Fibroblast of lung (primary cell): ENCODE results near the gene ZNF189. TPM values are rescaled to one million over a fixed set of nuclear protein-coding genes. Genes with fewer than 3 reads are reported as not detected.
A peak's percentile ranks its signal among the peaks of the same experiment; 100 is the strongest.

Source experiments
- DNase-seq, 2 donors: peaks; one replicate each; pipeline versions ENCODE4 v3.0.0 to v3.0.0-alpha.2; 2010; ENCODE audit warnings: low read depth in 2 of 2
- H2AFZ ChIP-seq: 2 replicates; pipeline ENCODE4 v1.5.1; 2012; ENCODE audit warnings: low read length, control low read depth, inconsistent platforms
- H3K27ac ChIP-seq: 2 replicates; pipeline ENCODE4 v1.5.1; 2011; ENCODE audit warnings: low read length, control low read depth; ENCODE audit not compliant: insufficient read depth
- H3K27me3 ChIP-seq: 2 replicates; pipeline ENCODE4 v1.5.1; 2011; ENCODE audit warnings: mild to moderate bottlenecking, low read length; ENCODE audit not compliant: control insufficient read depth, insufficient read depth
- H3K36me3 ChIP-seq: 2 replicates; pipeline ENCODE4 v1.5.1; 2011; ENCODE audit warnings: low read length; ENCODE audit not compliant: control insufficient read depth, insufficient read depth
- H3K4me1 ChIP-seq: 2 replicates; pipeline ENCODE4 v1.5.1; 2011; ENCODE audit warnings: low read length; ENCODE audit not compliant: control insufficient read depth, insufficient read depth; ENCODE audit errors: extremely low read depth
- H3K4me2 ChIP-seq: 2 replicates; pipeline ENCODE4 v1.5.1; 2011; ENCODE audit warnings: low read length, control low read depth; ENCODE audit not compliant: insufficient read depth; ENCODE audit errors: extremely low read depth
- H3K4me3 ChIP-seq, 4 experiments: fragments of 200-600 bp in 1 of 4; sonication (generic) in 1 of 4; replicated peaks in 1 of 4; 2 replicates each; pipeline ENCODE4 v1.5.1; 2011 to 2016; ENCODE audit warnings: low read length in 4 of 4, low read depth in 3 of 4, mild to moderate bottlenecking in 3 of 4, control low read depth in 2 of 4, inconsistent platforms in 1 of 4, mixed read lengths in 1 of 4; ENCODE audit not compliant: insufficient read depth in 1 of 4; ENCODE audit errors: control extremely low read depth in 1 of 4
- H3K79me2 ChIP-seq: 2 replicates; pipeline ENCODE4 v1.5.1; 2012; ENCODE audit warnings: mild to moderate bottlenecking, low read length, inconsistent platforms; ENCODE audit not compliant: control insufficient read depth, insufficient read depth
- H3K9ac ChIP-seq: 2 replicates; pipeline ENCODE4 v1.5.1; 2011; ENCODE audit warnings: mild to moderate bottlenecking, low read length, control low read depth; ENCODE audit not compliant: insufficient read depth
- H3K9me3 ChIP-seq: 2 replicates; pipeline ENCODE4 v1.5.1; 2012; ENCODE audit warnings: low read depth, low read length; ENCODE audit not compliant: control insufficient read depth, insufficient read depth
- H4K20me1 ChIP-seq: 2 replicates; pipeline ENCODE4 v1.5.1; 2011; ENCODE audit warnings: low read length; ENCODE audit not compliant: control insufficient read depth, insufficient read depth; ENCODE audit errors: extremely low read depth
- EZH2 ChIP-seq: IDR thresholded peaks from 2 replicates; pipeline ENCODE4 v1.5.1; 2012; ENCODE audit warnings: low read length, control low read depth, mild to moderate bottlenecking; ENCODE audit errors: missing control alignments
- polyA plus RNA-seq, 2 donors: library from polyadenylated mRNA; depleted of rRNA in 1 of 2; stranded (reverse) in 1 of 2; unstranded in 1 of 2; fragments of >200 nt; gene quantifications; 2 replicates each; pipeline ENCODE4 v1.2.1, GENCODE V29; 2011 to 2012; ENCODE audit warnings: missing spikeins in 1 of 2
- total RNA-seq: library from RNA; depleted of rRNA; stranded (reverse); fragments of >200 nt; gene quantifications from 2 replicates; pipeline ENCODE4 v1.2.1, GENCODE V29; 2014
- TF ChIP-seq, protein P1 (sequence below), 2 donors: IDR thresholded peaks in 1 of 2; conservative IDR thresholded peaks in 1 of 2; 1 replicate in 1 of 2; 2 replicates in 1 of 2; pipeline ENCODE4 v1.5.1; 2011 to 2012; ENCODE audit warnings: low read length in 2 of 2, control low read depth in 1 of 2, inconsistent platforms in 1 of 2, low read depth in 1 of 2, mild to moderate bottlenecking in 1 of 2

Gene ZNF189
- total and polyA plus RNA-seq, 2 donors (not counting 1 experiment from before 2014, with no cell fraction given) = 8.7 to 21.8 TPM

DNA sequence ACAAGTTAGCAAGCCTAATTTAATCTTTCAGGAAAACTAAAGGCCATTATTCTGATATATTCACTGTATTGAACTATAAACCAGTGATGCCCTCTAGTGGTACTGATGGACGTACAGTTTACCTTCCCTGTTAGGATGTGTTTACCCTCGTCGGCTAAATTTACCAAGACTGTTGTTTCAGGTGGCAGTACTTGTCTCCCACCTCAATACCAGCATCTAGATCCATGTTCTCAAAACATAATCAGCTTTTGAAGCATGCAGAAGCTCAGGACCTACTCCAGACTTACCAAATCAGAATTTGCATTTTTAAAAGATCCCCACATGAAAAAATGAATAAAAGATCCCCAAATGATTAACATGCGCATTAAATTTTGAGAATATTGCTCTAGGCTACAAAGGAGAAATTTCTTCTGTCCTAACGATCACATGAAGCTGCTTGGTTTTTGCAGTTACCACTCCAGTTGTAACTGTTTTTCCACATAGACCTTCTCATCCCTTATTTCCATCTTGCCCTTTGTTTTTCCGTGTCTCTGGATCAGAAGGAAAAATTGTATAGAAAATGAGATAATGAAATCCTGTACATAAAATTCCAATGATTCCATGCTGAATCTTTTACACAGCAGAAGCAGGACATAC is 10.7 kb upstream of the ZNF189 start:
- Histone ChIP-seq H3K27ac (no peak overlapping the region), H4K20me1 (no peaks in the 10 kb centered on the region), H3K79me2 (peaks cover 15% of the 10 kb centered on the region), H3K27me3 (no peaks in the 10 kb centered on the region), H3K9ac (no peak overlapping the region), H3K9me3 (no peaks in the 10 kb centered on the region), H3K4me1 (no peaks in the 10 kb centered on the region), H3K4me2 (no peak overlapping the region), H3K4me3 (no peak overlapping the region), H2AFZ (no peak overlapping the region), H3K36me3 (no peaks in the 10 kb centered on the region)
- peak; percentile 46 to 53 for DNase-seq
- no peak for TF ChIP-seq EZH2
- TF ChIP-seq, protein P1, sequence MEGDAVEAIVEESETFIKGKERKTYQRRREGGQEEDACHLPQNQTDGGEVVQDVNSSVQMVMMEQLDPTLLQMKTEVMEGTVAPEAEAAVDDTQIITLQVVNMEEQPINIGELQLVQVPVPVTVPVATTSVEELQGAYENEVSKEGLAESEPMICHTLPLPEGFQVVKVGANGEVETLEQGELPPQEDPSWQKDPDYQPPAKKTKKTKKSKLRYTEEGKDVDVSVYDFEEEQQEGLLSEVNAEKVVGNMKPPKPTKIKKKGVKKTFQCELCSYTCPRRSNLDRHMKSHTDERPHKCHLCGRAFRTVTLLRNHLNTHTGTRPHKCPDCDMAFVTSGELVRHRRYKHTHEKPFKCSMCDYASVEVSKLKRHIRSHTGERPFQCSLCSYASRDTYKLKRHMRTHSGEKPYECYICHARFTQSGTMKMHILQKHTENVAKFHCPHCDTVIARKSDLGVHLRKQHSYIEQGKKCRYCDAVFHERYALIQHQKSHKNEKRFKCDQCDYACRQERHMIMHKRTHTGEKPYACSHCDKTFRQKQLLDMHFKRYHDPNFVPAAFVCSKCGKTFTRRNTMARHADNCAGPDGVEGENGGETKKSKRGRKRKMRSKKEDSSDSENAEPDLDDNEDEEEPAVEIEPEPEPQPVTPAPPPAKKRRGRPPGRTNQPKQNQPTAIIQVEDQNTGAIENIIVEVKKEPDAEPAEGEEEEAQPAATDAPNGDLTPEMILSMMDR (conservative IDR thresholded peaks at IDR 0.05 in 1 of 2, IDR thresholded peaks at IDR 0.05 in 1 of 2; ENCODE audit: low read depth in 1 of 2, low read length in 2 of 2) = peak; percentile 50 to 68

DNA sequence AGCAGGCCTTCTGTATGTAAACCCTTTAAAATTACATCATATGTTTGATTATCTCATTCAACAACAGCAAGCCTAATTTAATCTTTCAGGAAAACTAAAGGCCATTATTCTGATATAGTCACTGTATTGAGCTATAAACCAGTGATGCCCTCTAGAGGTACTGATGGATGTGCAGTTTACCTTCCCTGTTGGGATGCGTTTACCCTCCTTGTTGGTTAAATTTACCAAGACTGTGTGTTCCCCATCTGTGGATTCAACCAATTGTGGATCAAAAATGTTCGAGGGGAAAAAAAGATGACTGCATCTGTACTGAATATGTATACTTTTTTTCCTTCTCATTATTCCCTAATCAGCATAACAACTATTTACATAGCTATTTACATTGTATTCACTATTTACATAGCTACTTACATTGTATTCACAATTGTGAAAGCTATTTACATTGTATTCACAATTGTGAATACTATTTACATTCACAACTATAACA is 10.1 kb upstream of the ZNF189 start:
- no peak overlapping the region for H3K4me3 ChIP-seq
- TF ChIP-seq, protein P1 (conservative IDR thresholded peaks at IDR 0.05 in 1 of 2, IDR thresholded peaks at IDR 0.05 in 1 of 2; ENCODE audit: low read depth in 1 of 2, low read length in 2 of 2) = peak; percentile 15 to 42
- no peak for TF ChIP-seq EZH2
- H3K9me3 ChIP-seq = no peaks in the 10 kb centered on the region
- peaks cover 18% of the 10 kb centered on the region for H3K79me2 ChIP-seq
- no peaks in the 10 kb centered on the region for H3K4me1 ChIP-seq
- H3K27me3 ChIP-seq = no peaks in the 10 kb centered on the region
- no peaks in the 10 kb centered on the region for H4K20me1 ChIP-seq
- H3K9ac ChIP-seq = no peak overlapping the region
- no peaks in the 10 kb centered on the region for H3K36me3 ChIP-seq
- H3K4me2 ChIP-seq = no peak overlapping the region
- H2AFZ ChIP-seq = no peak overlapping the region
- DNase-seq = no peak
- H3K27ac ChIP-seq = no peak overlapping the region

DNA sequence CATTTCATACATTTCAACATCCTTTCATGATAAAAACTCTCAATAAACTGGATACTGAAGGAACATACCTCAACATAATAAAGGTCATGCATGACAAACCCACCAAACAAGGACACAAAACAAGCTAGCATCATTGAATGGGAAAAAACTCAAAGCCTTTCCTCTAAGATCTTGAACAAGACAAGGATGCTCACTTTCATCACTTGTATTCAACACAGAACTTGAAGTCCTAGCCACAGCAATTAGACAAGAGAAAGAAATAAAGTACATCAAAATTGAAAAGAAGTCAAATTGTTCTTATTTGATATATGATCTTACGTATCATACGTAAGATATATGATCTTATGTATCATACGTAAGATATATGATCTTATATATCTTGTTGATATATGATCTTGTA is 5.5 kb upstream of the ZNF189 start:
- Histone ChIP-seq H3K9me3 (no peaks in the 10 kb centered on the region), H4K20me1 (no peaks in the 10 kb centered on the region), H3K27ac (no peak overlapping the region), H3K4me2 (no peak overlapping the region), H3K79me2 (peaks cover 57% of the 10 kb centered on the region), H3K9ac (no peak overlapping the region), H3K36me3 (peaks cover 1% of the 10 kb centered on the region), H3K4me3 (no peak overlapping the region), H3K27me3 (no peaks in the 10 kb centered on the region), H3K4me1 (no peaks in the 10 kb centered on the region), H2AFZ (no peak overlapping the region)
- DNase-seq = no peak
- TF ChIP-seq, protein P1 (conservative IDR thresholded peaks at IDR 0.05 in 1 of 2, IDR thresholded peaks at IDR 0.05 in 1 of 2; ENCODE audit: low read depth in 1 of 2, low read length in 2 of 2) = no peak
- TF ChIP-seq EZH2 = no peak
